AG04450 (cell line): ENCODE results near the gene RAPGEF2. TPM values are rescaled to one million over a fixed set of nuclear protein-coding genes. Genes with fewer than 3 reads are reported as not detected.

Experiments
- CTCF ChIA-PET: fragments of 300-600, 350-600 bp; formaldehyde crosslinking; extraction: SDS; loops from one replicate; lab custom pipeline; 2022; ENCODE audit warnings: antibody characterized with exemption, inconsistent platforms; lab: Charles Lee
- POLR2A ChIA-PET: fragments of 350-600 bp; formaldehyde crosslinking; extraction: SDS; loops from one replicate; lab custom pipeline; 2021; ENCODE audit warnings: antibody characterized with exemption, inconsistent platforms; lab: Yijun Ruan, JAX
- DNase-seq: peaks from one replicate; pipeline ENCODE4 v3.0.0-alpha.2; 2011; ENCODE audit warnings: low read depth, low spot score
- H3K27ac ChIP-seq: one replicate; pipeline ENCODE4 v1.5.1; 2012; ENCODE audit warnings: low read depth, low read length, control low read depth
- H3K27me3 ChIP-seq: one replicate; pipeline ENCODE4 v1.6.0; 2012; ENCODE audit warnings: low read length; ENCODE audit not compliant: control insufficient read depth, insufficient read depth
- H3K4me3 ChIP-seq: 2 replicates; pipeline ENCODE4 v1.5.1; 2011; ENCODE audit warnings: mild to moderate bottlenecking, low read depth, low read length, control low read depth
- H3K9me3 ChIP-seq: 2 replicates; pipeline ENCODE4 v1.5.1; 2012; ENCODE audit warnings: low read length; ENCODE audit not compliant: control insufficient read depth, insufficient read depth
- polyA plus RNA-seq: library from polyadenylated mRNA; depleted of rRNA; stranded (reverse); fragments of >200 nt; gene quantifications from 2 replicates; pipeline ENCODE4 v1.2.3, GENCODE V29; 2011
- TF ChIP-seq, protein P1 (sequence below): IDR thresholded peaks from 2 replicates; pipeline ENCODE4 v1.5.1; 2011; ENCODE audit warnings: low read depth, low read length, control low read depth, inconsistent platforms

Gene RAPGEF2
- polyA plus RNA-seq, 1 experiment = 51.5 TPM

DNA sequence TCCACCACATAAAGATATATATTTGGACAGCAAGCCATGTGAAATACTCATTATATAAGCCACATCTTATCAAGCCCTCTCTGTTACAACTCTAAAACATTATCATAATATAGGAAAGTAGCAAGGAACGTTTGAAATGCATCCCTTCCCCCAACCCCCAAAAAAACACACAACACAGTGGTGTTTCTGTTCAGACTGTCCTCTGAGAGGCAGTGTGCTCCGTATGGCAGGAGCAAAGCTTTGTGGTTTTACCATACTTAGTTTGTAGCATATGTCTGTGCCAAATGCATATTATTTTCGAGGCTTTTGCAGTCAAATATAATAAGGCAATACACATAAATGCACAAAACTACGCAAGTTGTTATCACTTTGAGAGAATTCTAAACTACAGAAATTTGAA is 194.2 kb downstream of the RAPGEF2 start:
- Histone ChIP-seq H3K27ac (no peak overlapping the region), H3K9me3 (no peaks in the 10 kb centered on the region; the same call in 1 of the 2 replicates), H3K4me3 (no peak overlapping the region), H3K27me3 (no peaks in the 10 kb centered on the region)
- ChIA-PET POLR2A (no interaction called here), CTCF (interaction anchor here (0.5 to 0.6 kb wide), 2 partner anchors 34 to 79 kb away, joined by 4 to 5 read pairs; no protein-coding TSS in a partner anchor)
- TF ChIP-seq, protein P1, sequence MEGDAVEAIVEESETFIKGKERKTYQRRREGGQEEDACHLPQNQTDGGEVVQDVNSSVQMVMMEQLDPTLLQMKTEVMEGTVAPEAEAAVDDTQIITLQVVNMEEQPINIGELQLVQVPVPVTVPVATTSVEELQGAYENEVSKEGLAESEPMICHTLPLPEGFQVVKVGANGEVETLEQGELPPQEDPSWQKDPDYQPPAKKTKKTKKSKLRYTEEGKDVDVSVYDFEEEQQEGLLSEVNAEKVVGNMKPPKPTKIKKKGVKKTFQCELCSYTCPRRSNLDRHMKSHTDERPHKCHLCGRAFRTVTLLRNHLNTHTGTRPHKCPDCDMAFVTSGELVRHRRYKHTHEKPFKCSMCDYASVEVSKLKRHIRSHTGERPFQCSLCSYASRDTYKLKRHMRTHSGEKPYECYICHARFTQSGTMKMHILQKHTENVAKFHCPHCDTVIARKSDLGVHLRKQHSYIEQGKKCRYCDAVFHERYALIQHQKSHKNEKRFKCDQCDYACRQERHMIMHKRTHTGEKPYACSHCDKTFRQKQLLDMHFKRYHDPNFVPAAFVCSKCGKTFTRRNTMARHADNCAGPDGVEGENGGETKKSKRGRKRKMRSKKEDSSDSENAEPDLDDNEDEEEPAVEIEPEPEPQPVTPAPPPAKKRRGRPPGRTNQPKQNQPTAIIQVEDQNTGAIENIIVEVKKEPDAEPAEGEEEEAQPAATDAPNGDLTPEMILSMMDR = no peak
- DNase-seq = no peak

DNA sequence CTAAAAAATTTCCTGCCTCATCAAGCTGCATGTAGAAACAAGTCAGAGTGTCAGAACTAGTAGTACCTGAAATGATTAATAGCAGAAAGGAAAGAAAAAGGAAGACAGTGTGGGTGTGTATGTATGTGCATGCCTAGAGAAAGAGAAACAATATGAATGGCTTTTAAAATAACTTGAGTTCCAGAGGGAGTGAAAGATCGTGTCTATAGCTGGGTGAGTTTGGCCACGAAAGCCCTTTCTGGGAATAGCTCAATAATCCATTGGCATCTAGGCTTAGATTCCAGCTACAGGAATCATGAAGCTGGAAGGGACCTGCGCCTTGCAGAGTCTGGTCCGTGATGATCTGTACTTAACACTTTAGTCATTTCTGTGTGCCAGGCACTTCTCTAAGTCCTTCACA is 195.6 kb downstream of the RAPGEF2 start:
- Histone ChIP-seq H3K27ac (no peak overlapping the region), H3K9me3 (no peaks in the 10 kb centered on the region; the same call in 1 of the 2 replicates), H3K4me3 (no peak overlapping the region; the same call in 1 of the 2 replicates), H3K27me3 (no peaks in the 10 kb centered on the region)
- CTCF ChIA-PET = interaction anchor here (1.0 kb wide), 1 partner anchor 96 kb away, joined by 3 read pairs; no protein-coding TSS in a partner anchor
- DNase-seq = no peak
- POLR2A ChIA-PET = no interaction called here
- TF ChIP-seq, protein P1 = no peak

DNA sequence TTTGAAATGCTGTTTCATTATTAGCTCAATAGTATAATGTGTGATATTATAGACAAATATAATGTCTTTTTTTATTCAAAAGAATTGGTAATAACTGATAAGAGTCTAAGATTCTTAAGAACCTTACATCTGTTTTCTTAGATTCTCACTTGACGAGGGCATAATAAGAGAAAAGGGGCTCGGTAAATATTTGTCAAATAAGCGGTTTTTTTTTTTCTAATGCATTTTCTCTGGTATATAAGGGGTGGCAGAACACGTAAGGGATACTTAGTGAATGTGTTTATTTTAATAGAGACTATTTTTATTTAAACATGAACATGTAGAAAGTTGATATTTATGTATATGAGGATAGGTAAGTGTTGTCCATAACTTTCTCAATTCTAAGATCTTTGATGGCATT is 200.6 kb downstream of the RAPGEF2 start:
- Histone ChIP-seq H3K4me3 (no peak overlapping the region), H3K27me3 (no peaks in the 10 kb centered on the region), H3K27ac (no peak overlapping the region), H3K9me3 (no peaks in the 10 kb centered on the region)
- no peak for DNase-seq
- TF ChIP-seq, protein P1 = no peak
- CTCF ChIA-PET = interaction anchor here (0.7 to 1.0 kb wide), 2 partner anchors 73 to 1167 kb away, joined by 3 read pairs; no protein-coding TSS in a partner anchor
- POLR2A ChIA-PET = no interaction called here

DNA sequence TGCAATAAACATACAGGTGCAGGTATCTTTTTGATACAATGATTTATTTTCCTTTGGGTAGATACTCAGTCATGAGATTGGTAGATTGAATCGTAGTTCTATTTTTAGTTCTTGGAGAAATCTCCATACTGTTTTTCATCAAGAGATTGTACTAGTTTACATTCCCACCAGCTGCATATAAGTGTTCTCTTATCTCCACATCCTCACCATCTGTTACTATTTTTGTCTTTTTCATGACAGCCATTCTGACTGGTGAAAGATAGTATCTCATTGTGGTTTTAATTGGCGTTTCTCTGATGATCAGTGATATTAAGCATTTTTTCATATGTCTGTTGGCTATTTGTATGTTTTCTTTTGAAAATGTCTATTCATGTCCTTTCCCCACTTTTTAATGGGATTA is 202.2 kb downstream of the RAPGEF2 start:
- no peak for DNase-seq
- Histone ChIP-seq H3K9me3 (no peaks in the 10 kb centered on the region), H3K27ac (no peak overlapping the region), H3K4me3 (no peak overlapping the region), H3K27me3 (no peaks in the 10 kb centered on the region)
- TF ChIP-seq, protein P1 = no peak
- POLR2A ChIA-PET = no interaction called here
- CTCF ChIA-PET = interaction anchor here (0.8 kb wide), 1 partner anchor 19 kb away, joined by 3 read pairs; no protein-coding TSS in a partner anchor

DNA sequence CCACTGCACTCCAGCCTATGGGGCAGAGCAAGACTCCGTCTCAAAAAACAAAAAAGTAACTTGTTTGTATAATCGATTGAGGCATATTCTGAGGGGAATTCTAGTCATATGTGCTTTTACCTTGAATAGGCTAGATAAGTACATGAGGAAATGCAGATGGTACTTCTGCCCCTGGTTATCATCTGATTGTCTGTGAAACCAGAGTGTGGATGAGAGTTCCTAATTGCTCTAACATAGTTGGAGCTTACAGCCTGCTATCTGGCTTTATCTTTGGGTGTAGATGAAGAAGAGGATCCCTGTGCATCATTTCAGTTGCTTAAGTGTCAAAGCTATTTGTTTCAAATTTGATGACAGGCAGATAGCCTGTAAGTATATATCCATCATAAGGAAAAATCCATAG is 205.1 kb downstream of the RAPGEF2 start:
- no peaks in the 10 kb centered on the region for H3K27me3 ChIP-seq
- no peaks in the 10 kb centered on the region for H3K9me3 ChIP-seq
- no peak for DNase-seq
- ChIA-PET POLR2A (no interaction called here), CTCF (no interaction called here)
- TF ChIP-seq, protein P1 = no peak
- no peak overlapping the region for H3K27ac ChIP-seq
- no peak overlapping the region for H3K4me3 ChIP-seq
